Natural killer cell (primary cell): ENCODE results near the gene NUP98. TPM values are rescaled to one million over a fixed set of nuclear protein-coding genes. Genes with fewer than 3 reads are reported as not detected.
A peak's percentile ranks its signal among the peaks of the same experiment; 100 is the strongest.

Experiments used
- ATAC-seq, 3 donors: fragments of 150-1000 bp in 2 of 3; fragments of 200-7000 bp in 1 of 3; cut with Tn5 transposase; 1 replicate in 1 of 3; 2 replicates in 2 of 3; pipeline ENCODE4 v1.10.0; 2021; ENCODE audit warnings: mild to moderate bottlenecking in 2 of 3, moderate library complexity in 2 of 3
- DNase-seq, 2 donors: peaks; one replicate each; pipeline versions ENCODE4 v3.0.0 to v3.0.0-alpha.2; 2013 to 2021; ENCODE audit warnings: mixed read lengths in 1 of 2
- H3K27ac ChIP-seq: one replicate; pipeline ENCODE4 v1.5.1; 2013; ENCODE audit warnings: mild to moderate bottlenecking, low read length
- H3K27me3 ChIP-seq: one replicate; pipeline ENCODE4 v1.6.1; 2013; ENCODE audit warnings: low read length; ENCODE audit not compliant: control insufficient read depth, insufficient read depth
- H3K36me3 ChIP-seq: one replicate; pipeline ENCODE4 v1.6.1; 2013; ENCODE audit warnings: low read length; ENCODE audit not compliant: control insufficient read depth, insufficient read depth
- H3K4me1 ChIP-seq: one replicate; pipeline ENCODE4 v1.6.1; 2013; ENCODE audit warnings: low read length; ENCODE audit not compliant: control insufficient read depth, insufficient read depth
- H3K4me3 ChIP-seq: one replicate; pipeline ENCODE4 v1.5.1; 2013; ENCODE audit warnings: low read length
- H3K9me3 ChIP-seq: one replicate; pipeline ENCODE4 v1.6.1; 2013; ENCODE audit warnings: low read length; ENCODE audit not compliant: control insufficient read depth, insufficient read depth
- H3K27ac Mint-ChIP-seq, 2 donors: one replicate each; pipeline ENCODE4 v1.8.0; 2022; ENCODE audit warnings: mild to moderate bottlenecking in 2 of 2, mixed read lengths in 2 of 2, moderate library complexity in 1 of 2
- H3K27me3 Mint-ChIP-seq, 2 donors: one replicate each; pipeline ENCODE4 v1.8.0; 2022; ENCODE audit warnings: low read depth in 2 of 2, mixed read lengths in 2 of 2
- H3K36me3 Mint-ChIP-seq: one replicate; pipeline ENCODE4 v1.8.0; 2022; ENCODE audit warnings: mixed read lengths
- H3K4me1 Mint-ChIP-seq, 2 donors: one replicate each; pipeline ENCODE4 v1.8.0; 2022; ENCODE audit warnings: mixed read lengths in 2 of 2
- H3K4me3 Mint-ChIP-seq: one replicate; pipeline ENCODE4 v1.8.0; 2022; ENCODE audit warnings: mild to moderate bottlenecking, moderate library complexity, mixed read lengths
- H3K9me3 Mint-ChIP-seq, 2 donors: one replicate each; pipeline ENCODE4 v1.8.0; 2022; ENCODE audit warnings: mixed read lengths in 2 of 2
- CTCF ChIP-seq: fragments of 200-600 bp; IDR thresholded peaks from one replicate; pipeline ENCODE4 v1.8.0; 2022; ENCODE audit warnings: antibody characterized with exemption
- WGBS: methylation state at CpG from one replicate; pipeline ENCODE4 v1.1.7; 2013; ENCODE audit warnings: missing lambda C conversion rate; ENCODE audit not compliant: insufficient coverage; 5-methylcytosine and 5-hydroxymethylcytosine counted together
- intact Hi-C: fragments of 100-400 bp; cut with micrococcal nuclease; formaldehyde crosslinking; loops from one replicate; pipeline ENCODE4 v1.14.2; 2022
- total RNA-seq, 4 donors: library from RNA; stranded (reverse); fragments of 120-200 nt in 1 of 4; gene quantifications; one replicate each; pipeline versions ENCODE4 v1.2.3 to v1.2.4, GENCODE V29; 2013 to 2022

The NUP98 gene
- total RNA-seq, 3 donors from 2014 or later (not counting 1 experiment from before 2014, with no cell fraction given) = 88.5 to 103 (median 92.8) TPM

- WGBS = 92% methylated on average over 17 of the region's 17 CpGs
- no peaks in the 10 kb centered on the region for H3K9me3 ChIP-seq
- H3K36me3 ChIP-seq = peaks cover 30% of the 10 kb centered on the region
- DNase-seq (no peak), ATAC-seq (no peak)
- no peaks in the 10 kb centered on the region for H3K9me3 Mint-ChIP-seq
- no peaks in the 10 kb centered on the region for H3K4me1 Mint-ChIP-seq
- peaks cover 14% of the 10 kb centered on the region for H3K36me3 Mint-ChIP-seq
- no peaks in the 10 kb centered on the region for H3K27me3 ChIP-seq
- no peaks in the 10 kb centered on the region for H3K27me3 Mint-ChIP-seq
- H3K4me3 ChIP-seq = no peak overlapping the region
- intact Hi-C loops = no loop called here
- H3K27ac Mint-ChIP-seq = no peak overlapping the region
- H3K4me3 Mint-ChIP-seq = no peak overlapping the region
- H3K27ac ChIP-seq = no peak overlapping the region
- TF ChIP-seq CTCF = no peak
- H3K4me1 ChIP-seq = no peaks in the 10 kb centered on the region
Observed at GRCh38 chr11:3666023-3666530, 131.3 kb downstream of the NUP98 start.

GRCh38 chr11:3665336-3666022 is 131.9 kb downstream of the NUP98 start:
- Histone ChIP-seq H3K36me3 (peaks cover 30% of the 10 kb centered on the region), H3K4me1 (no peaks in the 10 kb centered on the region), H3K4me3 (no peak overlapping the region), H3K27ac (no peak overlapping the region), H3K9me3 (no peaks in the 10 kb centered on the region), H3K27me3 (no peaks in the 10 kb centered on the region)
- no peaks in the 10 kb centered on the region for H3K4me1 Mint-ChIP-seq
- 97% methylated on average over 6 of the region's 6 CpGs for WGBS
- H3K36me3 Mint-ChIP-seq = peaks cover 14% of the 10 kb centered on the region
- DNase-seq = no peak
- no peaks in the 10 kb centered on the region for H3K27me3 Mint-ChIP-seq
- no peak overlapping the region for H3K4me3 Mint-ChIP-seq
- H3K27ac Mint-ChIP-seq = no peak overlapping the region
- H3K9me3 Mint-ChIP-seq = no peaks in the 10 kb centered on the region
- intact Hi-C loops = no loop called here
- TF ChIP-seq CTCF = no peak
- no peak for ATAC-seq

- Mint-ChIP-seq H3K36me3 (peaks cover 14% of the 10 kb centered on the region), H3K9me3 (no peaks in the 10 kb centered on the region), H3K27me3 (no peaks in the 10 kb centered on the region), H3K4me1 (no peaks in the 10 kb centered on the region), H3K27ac (peak overlapping the region in 1 of 2 donors; percentile 30), H3K4me3 (no peak overlapping the region)
- Histone ChIP-seq H3K27me3 (no peaks in the 10 kb centered on the region), H3K36me3 (peaks cover 22% of the 10 kb centered on the region), H3K9me3 (no peaks in the 10 kb centered on the region), H3K4me3 (no peak overlapping the region), H3K4me1 (no peaks in the 10 kb centered on the region), H3K27ac (no peak overlapping the region)
- intact Hi-C loops = no loop called here
- 95% methylated on average over 10 of the region's 10 CpGs for WGBS
- ATAC-seq (no peak), DNase-seq (no peak)
- TF ChIP-seq CTCF = no peak
Observed at GRCh38 chr11:3664032-3664630, 133.2 kb downstream of the NUP98 start.
